IMR-90 (cell line): ENCODE results near the gene CCSER1. TPM values are rescaled to one million over a fixed set of nuclear protein-coding genes. Genes with fewer than 3 reads are reported as not detected.

Source experiments
- ATAC-seq: fragments of 200-7000 bp; cut with Tn5 transposase; 2 replicates; pipeline ENCODE4 v1.9.1; 2020; ENCODE audit warnings: low read depth, mild to moderate bottlenecking, moderate library complexity
- BruUV-seq: library from RNA; stranded (reverse); fragments of 400-500 nt; replicated peaks from 2 replicates; lab custom pipeline; 2021; lab: Mats Ljungman, UMichigan
- CTCF ChIA-PET: fragments of 300-600 bp; formaldehyde crosslinking; extraction: SDS; loops from one replicate; lab custom pipeline; 2021; ENCODE audit warnings: antibody characterized with exemption; lab: Yijun Ruan, JAX
- POLR2A ChIA-PET: fragments of 300-600 bp; sonication (Branson Sonifier 250); formaldehyde crosslinking; loops from one replicate; lab custom pipeline; 2022; ENCODE audit warnings: antibody characterized with exemption; ENCODE audit not compliant: unreplicated experiment; lab: Charles Lee
- DNase-seq: peaks from one replicate; pipeline ENCODE4 v3.0.0; 2013
- H2AFZ ChIP-seq: replicated peaks from 2 replicates; pipeline ENCODE3; 2013; ENCODE audit warnings: low read length, mild to moderate bottlenecking; ENCODE audit not compliant: poor library complexity
- H2AK5ac ChIP-seq: 2 replicates; pipeline ENCODE4 v1.6.1; 2013; ENCODE audit warnings: low read depth, low read length, inconsistent platforms
- H2AK9ac ChIP-seq: replicated peaks from 2 replicates; pipeline ENCODE3; 2013; ENCODE audit warnings: mild to moderate bottlenecking, low read depth, low read length, moderate library complexity; ENCODE audit not compliant: poor library complexity
- H2BK120ac ChIP-seq: 2 replicates; pipeline ENCODE4 v1.6.1; 2013; ENCODE audit warnings: low read depth, low read length, inconsistent platforms
- H2BK15ac ChIP-seq: 3 replicates; pipeline ENCODE4 v1.6.1; 2013; ENCODE audit warnings: low read depth, low read length, inconsistent platforms
- H2BK20ac ChIP-seq: 2 replicates; pipeline ENCODE4 v1.6.1; 2013; ENCODE audit warnings: low read depth, mild to moderate bottlenecking, inconsistent platforms, low read length, moderate library complexity
- H2BK5ac ChIP-seq: 2 replicates; pipeline ENCODE4 v1.6.1; 2013; ENCODE audit warnings: mild to moderate bottlenecking, low read depth, low read length, inconsistent platforms; ENCODE audit not compliant: poor library complexity, severe bottlenecking
- H3K14ac ChIP-seq: replicated peaks from 2 replicates; pipeline ENCODE4 v1.6.1; 2013; ENCODE audit warnings: low read depth, low read length, inconsistent platforms
- H3K18ac ChIP-seq: 2 replicates; pipeline ENCODE4 v1.6.1; 2013; ENCODE audit warnings: low read depth, low read length, control low read depth
- H3K23ac ChIP-seq: 2 replicates; pipeline ENCODE4 v1.6.1; 2013; ENCODE audit warnings: low read depth, low read length, inconsistent platforms
- H3K27ac ChIP-seq: 2 replicates; pipeline ENCODE4 v1.5.1; 2013; ENCODE audit warnings: mild to moderate bottlenecking, control low read depth, low read length; ENCODE audit not compliant: insufficient read depth
- H3K27me3 ChIP-seq: 2 replicates; pipeline ENCODE4 v1.6.1; 2013; ENCODE audit warnings: low read length; ENCODE audit not compliant: control insufficient read depth, insufficient read depth
- H3K36me3 ChIP-seq: 2 replicates; pipeline ENCODE4 v1.6.1; 2013; ENCODE audit warnings: low read length, mixed read lengths; ENCODE audit not compliant: control insufficient read depth, insufficient read depth
- H3K4ac ChIP-seq: 2 replicates; pipeline ENCODE4 v1.6.1; 2013; ENCODE audit warnings: low read depth, low read length, inconsistent platforms
- H3K4me1 ChIP-seq: 2 replicates; pipeline ENCODE4 v1.6.1; 2013; ENCODE audit warnings: low read length, mixed read lengths; ENCODE audit not compliant: control insufficient read depth, insufficient read depth
- H3K4me2 ChIP-seq: 2 replicates; pipeline ENCODE4 v1.6.1; 2013; ENCODE audit warnings: low read depth, mild to moderate bottlenecking, control low read depth, low read length, moderate library complexity
- H3K4me3 ChIP-seq: 2 replicates; pipeline ENCODE4 v1.5.1; 2013; ENCODE audit warnings: low read depth, mild to moderate bottlenecking, control low read depth, low read length, moderate library complexity; ENCODE audit not compliant: insufficient read depth
- H3K56ac ChIP-seq: 2 replicates; pipeline ENCODE4 v1.6.1; 2013; ENCODE audit warnings: low read length, inconsistent platforms; ENCODE audit not compliant: insufficient read depth; ENCODE audit errors: extremely low read depth
- H3K79me1 ChIP-seq, 2 experiments: 2 replicates each; pipeline ENCODE4 v1.6.1; 2013; ENCODE audit warnings: low read length in 2 of 2, inconsistent platforms in 1 of 2, low read depth in 1 of 2
- H3K9ac ChIP-seq: 2 replicates; pipeline ENCODE4 v1.6.1; 2013; ENCODE audit warnings: low read depth, low read length, control low read depth
- H3K9me1 ChIP-seq: 2 replicates; pipeline ENCODE4 v1.6.1; 2013; ENCODE audit warnings: low read length, inconsistent platforms; ENCODE audit not compliant: insufficient read depth
- H3K9me3 ChIP-seq: 2 replicates; pipeline ENCODE4 v1.6.1; 2013; ENCODE audit warnings: low read length; ENCODE audit not compliant: control insufficient read depth, insufficient read depth
- H4K20me1 ChIP-seq: 2 replicates; pipeline ENCODE4 v1.6.1; 2013; ENCODE audit warnings: low read length, inconsistent platforms; ENCODE audit not compliant: insufficient read depth
- H4K5ac ChIP-seq: 2 replicates; pipeline ENCODE4 v1.6.1; 2013; ENCODE audit warnings: mild to moderate bottlenecking, low read depth, low read length, control low read depth
- H4K8ac ChIP-seq, 2 experiments: 2 replicates each; pipeline ENCODE4 v1.6.1; 2013; ENCODE audit warnings: low read depth in 2 of 2, low read length in 2 of 2, control low read depth in 1 of 2, inconsistent platforms in 1 of 2
- H4K91ac ChIP-seq: 2 replicates; pipeline ENCODE4 v1.6.1; 2013; ENCODE audit warnings: low read depth, low read length, inconsistent platforms; ENCODE audit not compliant: insufficient read depth
- RCOR1 ChIP-seq: IDR thresholded peaks from 2 replicates; pipeline ENCODE4 v1.6.1; 2012; ENCODE audit warnings: mild to moderate bottlenecking, low read length, improper control_type of control experiment; ENCODE audit not compliant: insufficient replicate concordance
- WGBS, 2 experiments: methylation state at CpG; one replicate each; pipeline versions ENCODE4 v1.1.5 to v1.1.7; 2013; ENCODE audit warnings: missing lambda C conversion rate in 2 of 2; ENCODE audit not compliant: insufficient read length in 1 of 2; ENCODE audit errors: extremely low coverage in 2 of 2; 5-methylcytosine and 5-hydroxymethylcytosine counted together
- dilution Hi-C: fragments of 300-500 bp; cut with HindIII; formaldehyde crosslinking; loops from one replicate; pipeline ENCODE4 v1.14.3; 2018; ENCODE audit warnings: low sequenced_read_pairs; ENCODE audit not compliant: unreplicated experiment
- in situ Hi-C: fragments of 300-500 bp; cut with MboI; formaldehyde crosslinking; loops from 3 replicates; pipeline ENCODE4 v1.14.3; 2019; ENCODE audit warnings: low sequenced_read_pairs, inconsistent platforms, mixed read lengths
- intact Hi-C: fragments of 100-400 bp; cut with micrococcal nuclease; formaldehyde crosslinking; loops from 2 replicates; pipeline ENCODE4 v1.10.0; 2022
- polyA plus RNA-seq, 3 experiments: library from polyadenylated mRNA; depleted of rRNA; stranded (reverse); fragments of >200 nt; gene quantifications; 2 replicates each; pipeline ENCODE4 v1.2.3, GENCODE V29; 2012; ENCODE audit warnings: low replicate concordance in 1 of 3
- total RNA-seq: library from RNA; depleted of rRNA; stranded (reverse); fragments of >200 nt; gene quantifications from 2 replicates; pipeline ENCODE4 v1.2.3, GENCODE V29; 2012

Gene CCSER1
- total and polyA plus RNA-seq, 2 of the 4 experiments (the other 2 are of a cell fraction): not detected

GRCh38 chr4:90084277-90084966 lies 42.8 kb upstream of the CCSER1 start:
- no peak overlapping the region for H2AK9ac ChIP-seq
- no peaks in the 10 kb centered on the region for H4K20me1 ChIP-seq
- H2AFZ ChIP-seq: no peak overlapping the region
- ATAC-seq (no peak), DNase-seq (no peak)
- intact Hi-C loops (no loop called here), dilution Hi-C loops (no loop called here), in situ Hi-C loops (no loop called here)
- H3K4me3 ChIP-seq: no peak overlapping the region
- no peak overlapping the region for H3K27ac ChIP-seq
- H4K91ac ChIP-seq: no peak overlapping the region
- no peak overlapping the region for H4K5ac ChIP-seq
- H3K9me1 ChIP-seq: no peaks in the 10 kb centered on the region
- H4K8ac ChIP-seq: no peak overlapping the region
- H3K4me1 ChIP-seq: no peaks in the 10 kb centered on the region
- no peak overlapping the region for H3K9ac ChIP-seq
- ChIA-PET CTCF (no interaction called here), POLR2A (no interaction called here)
- no peak overlapping the region for H2BK5ac ChIP-seq
- H3K18ac ChIP-seq: no peak overlapping the region
- no peak overlapping the region for H3K23ac ChIP-seq
- H2BK15ac ChIP-seq: no peak overlapping the region
- no peak overlapping the region for H2BK120ac ChIP-seq
- no peak overlapping the region for H3K4me2 ChIP-seq
- WGBS, 2 experiments: 17% methylated on average over 1 of the region's 3 CpGs; no CpG with 5 or more reads in 1 of the 2 experiments
- no peak overlapping the region for H3K56ac ChIP-seq
- H3K79me1 ChIP-seq: no peaks in the 10 kb centered on the region
- no peaks in the 10 kb centered on the region for H3K9me3 ChIP-seq
- H2BK20ac ChIP-seq: no peak overlapping the region
- BruUV-seq: no TSS peak
- no peaks in the 10 kb centered on the region for H3K27me3 ChIP-seq
- H3K14ac ChIP-seq: no peak overlapping the region
- TF ChIP-seq RCOR1: no peak
- no peaks in the 10 kb centered on the region for H3K36me3 ChIP-seq
- no peak overlapping the region for H3K4ac ChIP-seq
- no peak overlapping the region for H2AK5ac ChIP-seq
